Lower lobe of right lung (tissue), 2 donors: Measurements from ENCODE around the gene ABHD1. TPM values are rescaled to one million over a fixed set of nuclear protein-coding genes. Genes with fewer than 3 reads are reported as not detected.

Experiments used
- ATAC-seq, 2 donors: fragments of 200-7000 bp; cut with Tn5 transposase; one replicate each; pipeline ENCODE4 v1.9.1; 2020 to 2022; ENCODE audit warnings: mild to moderate bottlenecking in 2 of 2, moderate library complexity in 2 of 2
- DNase-seq: peaks from one replicate; pipeline ENCODE4 v3.0.0-alpha.2; 2020
- H3K27ac ChIP-seq: fragments of 200-600 bp; one replicate; pipeline ENCODE4 v1.8.0; 2022
- H3K27me3 ChIP-seq: fragments of 200-600 bp; one replicate; pipeline ENCODE4 v1.8.0; 2022; ENCODE audit warnings: low read depth
- H3K36me3 ChIP-seq: fragments of 200-600 bp; one replicate; pipeline ENCODE4 v1.8.0; 2022; ENCODE audit warnings: mild to moderate bottlenecking
- H3K4me1 ChIP-seq: fragments of 200-600 bp; one replicate; pipeline ENCODE4 v1.8.0; 2022
- H3K4me3 ChIP-seq: fragments of 200-600 bp; one replicate; pipeline ENCODE4 v1.8.0; 2022; ENCODE audit warnings: mild to moderate bottlenecking
- H3K9me3 ChIP-seq: fragments of 200-600 bp; one replicate; pipeline ENCODE4 v1.8.0; 2022
- intact Hi-C: fragments of 100-400 bp; cut with DNase I; formaldehyde crosslinking; loops from one replicate; pipeline ENCODE4 v1.11.0; 2022
- total RNA-seq: library from RNA; stranded (reverse); fragmentation: NEBNext Ultra II Directional; extraction: Animal tissue kit (Norgen Biotek cat#: 25700); gene quantifications from one replicate; pipeline ENCODE4 v1.2.1, GENCODE V29; 2021
- TF ChIP-seq, protein P1 (sequence below): fragments of 200-600 bp; IDR thresholded peaks from one replicate; pipeline ENCODE4 v1.8.0; 2022; ENCODE audit warnings: antibody characterized with exemption, mild to moderate bottlenecking
- donor health status: DM: no; HTN: yes; CAD: no; lungs with severe emphysema.

The ABHD1 gene
- total RNA-seq, 1 donor from 2014 or later: 0.21 TPM

DNA sequence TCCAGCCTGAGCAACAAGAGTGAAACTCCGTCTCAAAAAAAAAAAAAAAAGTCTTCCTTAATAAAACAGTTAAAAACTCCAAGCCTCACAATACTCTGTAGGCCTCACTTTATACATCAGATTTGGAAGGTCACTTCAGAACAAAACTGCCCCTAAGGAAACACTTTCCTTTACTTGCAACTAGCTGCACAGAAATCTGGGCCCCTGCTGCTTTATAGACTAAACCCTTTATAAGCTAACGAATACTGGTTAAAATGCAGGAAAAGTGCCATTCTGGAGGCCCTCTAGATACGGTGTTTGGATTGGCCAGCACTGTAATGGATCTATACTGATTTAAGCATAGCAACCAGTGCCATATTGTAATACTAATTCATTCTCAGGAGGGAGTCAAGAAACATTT lies 1.5 kb downstream of the ABHD1 start:
- ATAC-seq (no peak), DNase-seq (no peak)
- H3K4me1 ChIP-seq: peaks cover 6% of the 10 kb centered on the region
- intact Hi-C loops: no loop called here
- no peak overlapping the region for H3K27ac ChIP-seq
- no peak overlapping the region for H3K4me3 ChIP-seq
- no peaks in the 10 kb centered on the region for H3K9me3 ChIP-seq
- peaks cover 9% of the 10 kb centered on the region for H3K36me3 ChIP-seq
- TF ChIP-seq, protein P1, sequence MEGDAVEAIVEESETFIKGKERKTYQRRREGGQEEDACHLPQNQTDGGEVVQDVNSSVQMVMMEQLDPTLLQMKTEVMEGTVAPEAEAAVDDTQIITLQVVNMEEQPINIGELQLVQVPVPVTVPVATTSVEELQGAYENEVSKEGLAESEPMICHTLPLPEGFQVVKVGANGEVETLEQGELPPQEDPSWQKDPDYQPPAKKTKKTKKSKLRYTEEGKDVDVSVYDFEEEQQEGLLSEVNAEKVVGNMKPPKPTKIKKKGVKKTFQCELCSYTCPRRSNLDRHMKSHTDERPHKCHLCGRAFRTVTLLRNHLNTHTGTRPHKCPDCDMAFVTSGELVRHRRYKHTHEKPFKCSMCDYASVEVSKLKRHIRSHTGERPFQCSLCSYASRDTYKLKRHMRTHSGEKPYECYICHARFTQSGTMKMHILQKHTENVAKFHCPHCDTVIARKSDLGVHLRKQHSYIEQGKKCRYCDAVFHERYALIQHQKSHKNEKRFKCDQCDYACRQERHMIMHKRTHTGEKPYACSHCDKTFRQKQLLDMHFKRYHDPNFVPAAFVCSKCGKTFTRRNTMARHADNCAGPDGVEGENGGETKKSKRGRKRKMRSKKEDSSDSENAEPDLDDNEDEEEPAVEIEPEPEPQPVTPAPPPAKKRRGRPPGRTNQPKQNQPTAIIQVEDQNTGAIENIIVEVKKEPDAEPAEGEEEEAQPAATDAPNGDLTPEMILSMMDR: no peak
- H3K27me3 ChIP-seq: no peaks in the 10 kb centered on the region

DNA sequence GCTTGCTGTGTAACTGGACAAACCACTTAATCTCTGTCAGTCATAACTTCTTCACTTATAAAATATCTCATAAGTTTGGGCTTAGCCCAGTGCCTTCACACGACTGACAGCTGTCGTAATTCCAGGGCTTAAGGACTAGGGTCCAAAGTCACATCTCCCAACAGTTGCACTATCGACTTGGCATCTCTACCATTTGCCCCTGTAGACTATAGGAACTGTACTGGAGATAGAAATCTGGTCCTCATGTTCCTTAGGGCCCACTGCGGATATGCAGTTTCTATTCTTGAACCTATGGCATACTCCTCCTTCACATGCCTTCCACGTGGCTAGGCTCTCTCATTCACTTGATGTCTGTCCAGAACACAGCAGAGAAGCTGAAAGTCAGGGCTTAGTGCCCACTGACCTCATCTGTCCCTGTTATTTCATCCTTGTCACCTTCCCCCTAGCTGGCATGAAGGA lies 2.7 kb downstream of the ABHD1 start:
- TF ChIP-seq, protein P1: no peak
- no peak overlapping the region for H3K4me3 ChIP-seq
- no peaks in the 10 kb centered on the region for H3K9me3 ChIP-seq
- H3K4me1 ChIP-seq: peaks cover 6% of the 10 kb centered on the region
- peaks cover 21% of the 10 kb centered on the region for H3K36me3 ChIP-seq
- intact Hi-C loops: no loop called here
- DNase-seq (no peak), ATAC-seq (no peak)
- H3K27ac ChIP-seq: no peak overlapping the region
- no peaks in the 10 kb centered on the region for H3K27me3 ChIP-seq

DNA sequence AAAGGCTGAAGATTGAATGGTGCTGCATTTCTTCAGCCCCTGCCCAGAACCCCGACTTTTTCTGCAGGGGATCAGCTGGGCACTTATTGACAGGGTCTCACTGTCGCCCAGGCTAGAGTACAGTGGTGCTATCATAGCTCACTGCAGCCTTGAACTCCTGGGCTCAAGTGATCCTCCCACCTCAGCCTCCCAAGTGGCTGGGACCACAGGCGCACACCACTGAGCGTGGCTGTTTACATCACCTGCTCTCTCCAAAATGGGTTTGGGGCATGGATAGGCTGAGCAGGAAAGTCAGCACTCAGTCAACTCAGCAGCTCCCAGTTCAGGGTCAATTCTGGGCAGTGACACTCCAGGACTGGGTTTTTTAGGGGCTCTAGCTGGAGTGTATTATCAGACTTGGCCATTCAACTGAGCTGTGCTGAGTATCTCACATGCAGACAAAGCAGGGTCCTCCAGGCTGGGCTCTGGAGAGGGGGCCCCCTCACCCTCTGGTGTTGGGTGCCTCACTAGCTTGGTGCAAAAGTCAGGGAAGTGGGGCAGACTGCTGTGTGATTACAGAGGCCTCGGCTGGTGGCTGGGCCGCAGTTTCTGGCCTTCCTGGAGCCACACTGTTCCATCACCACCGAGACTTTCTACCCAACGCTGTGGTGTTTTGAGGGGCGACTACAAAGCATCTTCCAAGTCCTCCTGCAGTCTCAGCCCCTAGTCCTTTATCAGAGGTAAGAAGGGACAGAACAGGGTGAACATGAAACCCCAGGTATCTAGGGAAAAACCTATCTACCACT lies 4.5 kb downstream of the ABHD1 start:
- Histone ChIP-seq H3K27ac (no peak overlapping the region), H3K27me3 (no peaks in the 10 kb centered on the region), H3K9me3 (no peaks in the 10 kb centered on the region)

DNA sequence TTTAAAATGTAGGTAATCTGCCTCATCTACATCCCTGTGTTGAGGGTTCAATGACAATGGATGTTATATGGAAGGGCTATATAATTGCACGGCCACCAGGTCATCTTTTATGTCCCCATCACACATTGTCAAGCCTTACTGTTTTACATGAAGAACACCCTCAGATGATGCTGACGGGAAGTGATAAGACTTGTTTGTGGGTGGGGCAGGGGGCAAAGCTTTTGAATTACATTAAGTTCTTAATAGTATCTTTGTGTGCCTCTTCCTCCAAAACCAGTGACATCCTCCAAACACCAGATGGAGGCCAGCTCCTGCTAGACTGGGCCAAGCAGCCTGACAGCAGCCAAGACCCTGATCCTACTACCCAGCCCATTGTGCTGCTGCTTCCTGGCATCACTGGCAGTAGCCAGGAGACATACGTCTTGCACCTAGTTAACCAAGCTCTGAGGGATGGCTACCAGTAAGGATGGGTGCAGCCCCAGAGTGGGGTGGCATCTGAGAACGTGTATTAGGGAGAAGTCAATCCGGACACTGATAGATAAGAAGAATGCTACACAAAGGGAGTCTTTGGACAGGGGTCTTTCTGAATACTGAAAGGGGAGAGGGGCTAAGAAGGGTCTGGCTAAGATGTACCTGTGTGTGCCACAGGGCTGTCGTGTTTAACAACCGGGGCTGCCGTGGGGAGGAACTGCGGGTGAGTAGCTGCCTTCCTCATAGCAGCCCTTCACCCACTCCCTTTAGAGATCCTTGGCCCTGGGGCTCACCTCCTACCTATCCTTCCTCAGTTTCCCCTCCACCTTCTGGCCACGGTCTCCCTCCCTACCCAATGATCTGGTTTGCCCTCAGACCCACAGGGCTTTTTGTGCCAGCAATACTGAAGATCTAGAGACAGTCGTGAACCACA lies 5.3 kb downstream of the ABHD1 start:
- TF ChIP-seq, protein P1: no peak
- intact Hi-C loops: no loop called here
- no peak overlapping the region for H3K4me3 ChIP-seq
- no peak for DNase-seq
- H3K27me3 ChIP-seq: no peaks in the 10 kb centered on the region
- H3K4me1 ChIP-seq: peaks cover 17% of the 10 kb centered on the region
- H3K27ac ChIP-seq: no peak overlapping the region
- ATAC-seq: no peak
- no peaks in the 10 kb centered on the region for H3K9me3 ChIP-seq
- H3K36me3 ChIP-seq: peaks cover 36% of the 10 kb centered on the region

More for the DNA sequence above, 4.5 kb downstream of the ABHD1 start:
- no peak for DNase-seq
- intact Hi-C loops: no loop called here
- H3K36me3 ChIP-seq: peaks cover 36% of the 10 kb centered on the region
- H3K4me3 ChIP-seq: no peak overlapping the region
- peaks cover 11% of the 10 kb centered on the region for H3K4me1 ChIP-seq
- TF ChIP-seq, protein P1: no peak
- no peak for ATAC-seq

DNA sequence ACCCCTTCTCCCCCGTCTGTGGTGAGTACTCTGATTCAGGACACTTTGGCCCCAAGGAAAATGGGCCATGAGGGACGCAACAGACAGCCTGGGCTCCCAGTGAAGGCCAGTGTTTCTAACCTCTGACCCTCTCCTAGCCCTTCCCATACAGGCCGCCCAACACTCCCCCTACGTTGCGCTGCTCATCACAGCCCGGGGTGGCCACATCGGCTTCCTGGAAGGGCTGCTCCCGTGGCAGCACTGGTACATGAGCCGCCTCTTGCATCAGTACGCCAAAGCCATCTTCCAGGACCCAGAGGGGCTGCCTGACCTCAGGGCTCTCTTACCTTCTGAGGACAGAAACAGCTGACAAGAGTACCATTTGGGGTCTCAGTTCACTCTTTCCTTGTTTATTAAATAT lies 6.8 kb downstream of the ABHD1 start:
- H3K4me3 ChIP-seq: no peak overlapping the region
- no peaks in the 10 kb centered on the region for H3K9me3 ChIP-seq
- H3K27ac ChIP-seq: no peak overlapping the region
- TF ChIP-seq, protein P1: no peak
- ATAC-seq (no peak), DNase-seq (no peak)
- intact Hi-C loops: no loop called here
- H3K4me1 ChIP-seq: peaks cover 17% of the 10 kb centered on the region
- no peaks in the 10 kb centered on the region for H3K27me3 ChIP-seq
- peaks cover 36% of the 10 kb centered on the region for H3K36me3 ChIP-seq
